GM23248 (cell line): ENCODE results near the gene CCDC196. TPM values are rescaled to one million over a fixed set of nuclear protein-coding genes. Genes with fewer than 3 reads are reported as not detected.

Source experiments
- DNase-seq: peaks from one replicate; pipeline ENCODE4 v3.0.0-alpha.2; 2015
- H2AFZ ChIP-seq: fragments of 200-600 bp; sonication (generic); 2 replicates; pipeline ENCODE4 v1.6.1; 2016; ENCODE audit warnings: antibody characterized with exemption
- H3F3A ChIP-seq: fragments of 200-600 bp; sonication (generic); 2 replicates; pipeline ENCODE4 v1.6.1; 2016; ENCODE audit warnings: mild to moderate bottlenecking, antibody characterized with exemption, mixed run types; ENCODE audit not compliant: insufficient read depth
- H3K27ac ChIP-seq: fragments of 200-600 bp; sonication (generic); 2 replicates; pipeline ENCODE4 v1.5.1; 2016; ENCODE audit warnings: mild to moderate bottlenecking
- H3K27me3 ChIP-seq: fragments of 200-600 bp; sonication (generic); replicated peaks from 2 replicates; pipeline ENCODE4 v1.6.1; 2016; ENCODE audit warnings: mild to moderate bottlenecking; ENCODE audit not compliant: insufficient read depth
- H3K36me3 ChIP-seq: fragments of 200-600 bp; sonication (generic); 2 replicates; pipeline ENCODE4 v1.6.1; 2016; ENCODE audit warnings: low read depth, mild to moderate bottlenecking
- H3K4me1 ChIP-seq: fragments of 200-600 bp; sonication (generic); 2 replicates; pipeline ENCODE4 v1.6.1; 2016; ENCODE audit warnings: mild to moderate bottlenecking; ENCODE audit not compliant: insufficient read depth
- H3K4me2 ChIP-seq: fragments of 200-600 bp; sonication (generic); one replicate; pipeline ENCODE4 v1.6.1; 2016; ENCODE audit warnings: mild to moderate bottlenecking; ENCODE audit not compliant: unreplicated experiment
- H3K4me3 ChIP-seq: fragments of 200-600 bp; sonication (generic); 2 replicates; pipeline ENCODE4 v1.5.1; 2016; ENCODE audit warnings: mild to moderate bottlenecking
- H3K79me2 ChIP-seq: fragments of 200-600 bp; sonication (generic); 2 replicates; pipeline ENCODE4 v1.6.1; 2016; ENCODE audit warnings: mild to moderate bottlenecking; ENCODE audit not compliant: insufficient read depth
- H3K9ac ChIP-seq: fragments of 200-600 bp; sonication (generic); 2 replicates; pipeline ENCODE4 v1.6.1; 2016; ENCODE audit warnings: mild to moderate bottlenecking
- H3K9me2 ChIP-seq: fragments of 200-600 bp; sonication (generic); 2 replicates; pipeline ENCODE4 v1.6.1; 2016; ENCODE audit warnings: mixed run types, mild to moderate bottlenecking, moderate library complexity; ENCODE audit not compliant: insufficient read depth
- H3K9me3 ChIP-seq: fragments of 200-600 bp; sonication (generic); one replicate; pipeline ENCODE4 v1.6.1; 2017; ENCODE audit warnings: low read depth
- H4K20me1 ChIP-seq: fragments of 200-600 bp; sonication (generic); 2 replicates; pipeline ENCODE4 v1.6.0; 2016; ENCODE audit not compliant: insufficient read depth
- EZH2 ChIP-seq: fragments of 200-600 bp; sonication (generic); IDR thresholded peaks from 2 replicates; pipeline ENCODE4 v1.6.1; 2018; ENCODE audit warnings: antibody characterized with exemption, mild to moderate bottlenecking; ENCODE audit not compliant: insufficient read depth, poor library complexity, severe bottlenecking
- EZH2phosphoT487 ChIP-seq: fragments of 200-600 bp; sonication (generic); IDR thresholded peaks from 2 replicates; pipeline ENCODE4 v1.6.1; 2018; ENCODE audit warnings: antibody characterized with exemption, moderate library complexity, mild to moderate bottlenecking, low read depth; ENCODE audit not compliant: insufficient read depth
- WGBS, 2 experiments: methylation state at CpG; one replicate each; pipeline ENCODE4 v1.1.6; 2015 to 2017; ENCODE audit warnings: low lambda C conversion rate in 2 of 2, low coverage in 1 of 2; ENCODE audit errors: missing lambda C conversion rate in 2 of 2; 5-methylcytosine and 5-hydroxymethylcytosine counted together
- in situ Hi-C: fragments of 300-500 bp; cut with MboI; formaldehyde crosslinking; loops from 2 replicates; pipeline ENCODE4 v1.15.0; 2020
- polyA plus RNA-seq: library from polyadenylated mRNA; unstranded; fragments of >200 nt; fragmentation: Nextera tagmentation; extraction: Ambion mirVana; gene quantifications from 2 replicates; pipeline ENCODE4 v1.2.1, GENCODE V29; 2016
- total RNA-seq: library from RNA; depleted of rRNA; stranded (reverse); fragments of >200 nt; shearing (Covaris generic); gene quantifications from 2 replicates; pipeline ENCODE4 v1.2.3, GENCODE V29; 2014

Gene CCDC196
- total and polyA plus RNA-seq, 2 experiments from 2014 or later, result not detected

- in situ Hi-C loops, result no loop called here
- peak; percentile 35 for DNase-seq
- Histone ChIP-seq H2AFZ (no peak overlapping the region), H3K36me3 (no peaks in the 10 kb centered on the region), H3K9me3 (no peaks in the 10 kb centered on the region), H3K27me3 (no peaks in the 10 kb centered on the region), H3K9me2 (no peaks in the 10 kb centered on the region), H3K4me3 (no peak overlapping the region), H3K9ac (no peak overlapping the region), H3K4me2 (no peak overlapping the region), H4K20me1 (no peaks in the 10 kb centered on the region), H3K27ac (no peak overlapping the region), H3K4me1 (no peaks in the 10 kb centered on the region), H3F3A (no peaks in the 10 kb centered on the region), H3K79me2 (no peaks in the 10 kb centered on the region)
- WGBS, 2 experiments, result 25 to 39% methylated on average over 2 of the region's 2 CpGs
- TF ChIP-seq EZH2 (no peak), EZH2phosphoT487 (no peak)
Measured at GRCh38 chr14:66444271-66444927, 41.8 kb upstream of the CCDC196 start.

DNA sequence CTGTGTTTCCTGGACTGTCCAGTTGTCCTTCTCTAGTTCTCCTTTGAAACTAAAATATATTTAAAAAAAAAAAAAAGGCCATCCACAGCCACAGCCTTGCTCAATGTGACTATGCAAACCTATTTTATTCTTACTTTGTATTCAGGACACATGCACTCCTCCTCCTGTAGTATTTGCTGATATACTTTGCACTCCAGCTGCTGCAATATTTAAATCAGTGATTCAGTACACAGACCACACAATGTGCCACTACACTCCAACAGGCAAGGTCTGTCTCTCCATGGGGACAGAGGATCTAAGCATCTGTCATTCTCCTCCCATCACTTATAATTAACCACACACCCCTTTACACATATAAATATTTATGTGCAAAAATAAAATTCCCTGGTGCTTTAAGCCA lies 40.2 kb upstream of the CCDC196 start:
- no peak overlapping the region for H3K4me2 ChIP-seq
- no peaks in the 10 kb centered on the region for H3K36me3 ChIP-seq
- no peaks in the 10 kb centered on the region for H3F3A ChIP-seq
- H3K27me3 ChIP-seq, result no peaks in the 10 kb centered on the region
- no peak for DNase-seq
- H3K9me2 ChIP-seq, result no peaks in the 10 kb centered on the region
- H3K79me2 ChIP-seq, result no peaks in the 10 kb centered on the region
- H3K4me1 ChIP-seq, result no peaks in the 10 kb centered on the region
- no peaks in the 10 kb centered on the region for H4K20me1 ChIP-seq
- no peak overlapping the region for H2AFZ ChIP-seq
- H3K4me3 ChIP-seq, result no peak overlapping the region
- H3K9ac ChIP-seq, result no peak overlapping the region
- in situ Hi-C loops, result no loop called here
- no peak overlapping the region for H3K27ac ChIP-seq
- TF ChIP-seq EZH2phosphoT487, result no peak
- no peak for TF ChIP-seq EZH2
- H3K9me3 ChIP-seq, result no peaks in the 10 kb centered on the region

- Histone ChIP-seq H3K9ac (no peak overlapping the region), H3K4me1 (no peaks in the 10 kb centered on the region), H3K4me2 (no peak overlapping the region), H3K9me2 (no peaks in the 10 kb centered on the region), H3K4me3 (no peak overlapping the region), H3K9me3 (no peaks in the 10 kb centered on the region), H3K27me3 (no peaks in the 10 kb centered on the region), H3K27ac (no peak overlapping the region), H4K20me1 (no peaks in the 10 kb centered on the region), H3K79me2 (no peaks in the 10 kb centered on the region), H3F3A (no peaks in the 10 kb centered on the region), H3K36me3 (no peaks in the 10 kb centered on the region), H2AFZ (no peak overlapping the region)
- DNase-seq, result no peak
- in situ Hi-C loops, result no loop called here
- 41 to 48% methylated on average over 3 of the region's 3 CpGs for WGBS, 2 experiments
- TF ChIP-seq EZH2 (no peak), EZH2phosphoT487 (no peak)
Measured at GRCh38 chr14:66453469-66453868, 32.7 kb upstream of the CCDC196 start.

DNA sequence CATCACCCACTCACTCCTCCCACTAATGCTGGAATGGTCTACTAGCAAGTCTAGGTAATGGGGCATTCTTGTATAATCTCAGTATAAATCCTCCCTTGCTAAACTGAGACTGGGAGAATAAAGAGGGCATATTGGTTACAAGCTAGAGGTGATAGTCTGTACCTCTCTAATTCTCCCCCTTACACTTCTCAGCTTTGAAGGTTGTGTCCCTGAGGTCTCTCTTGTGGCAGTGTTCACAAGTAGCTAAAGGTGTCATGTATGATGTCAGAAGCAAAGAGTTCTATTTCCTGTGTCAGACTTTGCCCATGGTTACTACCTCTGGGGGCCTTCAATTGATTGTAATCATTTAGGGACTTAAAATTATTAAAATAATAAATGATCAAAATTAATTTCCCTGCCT lies 26.6 kb upstream of the CCDC196 start:
- Histone ChIP-seq H3K36me3 (no peaks in the 10 kb centered on the region), H3K4me3 (no peak overlapping the region), H4K20me1 (no peaks in the 10 kb centered on the region), H3K9me2 (no peaks in the 10 kb centered on the region), H3K4me2 (no peak overlapping the region), H2AFZ (no peak overlapping the region), H3K4me1 (no peaks in the 10 kb centered on the region), H3K79me2 (no peaks in the 10 kb centered on the region), H3K27me3 (no peaks in the 10 kb centered on the region), H3K9ac (no peak overlapping the region), H3F3A (no peaks in the 10 kb centered on the region), H3K9me3 (no peaks in the 10 kb centered on the region), H3K27ac (no peak overlapping the region)
- DNase-seq, result no peak
- no peak for TF ChIP-seq EZH2
- TF ChIP-seq EZH2phosphoT487, result no peak
- in situ Hi-C loops, result no loop called here

- Histone ChIP-seq H3K36me3 (no peaks in the 10 kb centered on the region), H3K9me2 (no peaks in the 10 kb centered on the region), H3K79me2 (no peaks in the 10 kb centered on the region), H3K4me1 (no peaks in the 10 kb centered on the region), H2AFZ (no peak overlapping the region), H3K9ac (no peak overlapping the region), H3K27me3 (no peaks in the 10 kb centered on the region), H3K4me2 (no peak overlapping the region), H3F3A (no peaks in the 10 kb centered on the region), H3K27ac (no peak overlapping the region), H3K4me3 (no peak overlapping the region), H3K9me3 (no peaks in the 10 kb centered on the region), H4K20me1 (no peaks in the 10 kb centered on the region)
- no peak for DNase-seq
- TF ChIP-seq EZH2phosphoT487, result no peak
- no peak for TF ChIP-seq EZH2
- 61 to 62% methylated on average over 3 of the region's 3 CpGs for WGBS, 2 experiments
- in situ Hi-C loops, result no loop called here
Measured at GRCh38 chr14:66464261-66464660, 21.9 kb upstream of the CCDC196 start.
